Adipocyte (in vitro differentiated cells): ENCODE measurements around the gene TM6SF1.
"Not testable (repeated sequence)": the region's sequence is repeated elsewhere in the genome, so short reads cannot be mapped to it uniquely, and the experiment has no call there.

Source experiments
- DNase-seq: peaks from one replicate; pipeline ENCODE4 v3.0.0-alpha.2; 2015; ENCODE audit warnings: low read depth
- H3K27me3 ChIP-seq: replicated peaks from 2 replicates; pipeline ENCODE4 v1.7.0; 2013; ENCODE audit warnings: mild to moderate bottlenecking, low read length, moderate library complexity; ENCODE audit not compliant: control insufficient read depth, insufficient read depth
- H3K36me3 ChIP-seq: 2 replicates; pipeline ENCODE4 v1.7.0; 2013; ENCODE audit warnings: low read length, mild to moderate bottlenecking, moderate library complexity; ENCODE audit not compliant: control insufficient read depth, insufficient read depth, severe bottlenecking
- H3K4me1 ChIP-seq: 2 replicates; pipeline ENCODE4 v1.7.0; 2013; ENCODE audit warnings: mild to moderate bottlenecking, low read length, moderate library complexity; ENCODE audit not compliant: control insufficient read depth, insufficient read depth
- H3K4me3 ChIP-seq: 2 replicates; pipeline ENCODE4 v1.7.0; 2013; ENCODE audit warnings: mild to moderate bottlenecking, low read length, moderate library complexity
- H3K9ac ChIP-seq: 2 replicates; pipeline ENCODE4 v1.7.0; 2013; ENCODE audit warnings: mild to moderate bottlenecking, low read length, moderate library complexity
- H3K9me3 ChIP-seq: 2 replicates; pipeline ENCODE4 v1.7.0; 2013; ENCODE audit warnings: mild to moderate bottlenecking, low read length, moderate library complexity; ENCODE audit not compliant: control insufficient read depth

The TM6SF1 gene

DNA sequence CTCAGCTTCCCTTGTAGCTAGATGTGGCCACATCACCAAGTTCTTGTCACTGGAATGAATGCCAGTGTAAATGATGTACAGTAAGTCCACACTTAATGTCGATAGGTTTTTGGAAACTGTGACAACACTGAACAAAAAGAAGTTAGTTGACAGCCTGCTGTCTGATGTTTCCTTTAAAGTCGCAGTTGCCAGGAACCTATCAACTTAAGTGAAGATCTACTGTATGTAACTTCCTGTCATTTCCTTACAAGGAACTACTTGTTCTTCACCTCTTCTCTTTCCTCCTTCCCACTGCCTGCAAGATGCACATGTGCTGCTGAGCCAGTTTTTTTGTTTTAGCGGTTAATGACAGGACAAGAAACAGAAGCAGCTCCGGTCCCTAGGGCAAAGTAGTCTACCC is 55.6 kb downstream of the TM6SF1 start:
- no peaks in the 10 kb centered on the region for H3K36me3 ChIP-seq
- peaks cover 5% of the 10 kb centered on the region for H3K9me3 ChIP-seq
- no peak for DNase-seq
- H3K4me3 ChIP-seq: no peak overlapping the region
- H3K4me1 ChIP-seq: no peaks in the 10 kb centered on the region
- H3K9ac ChIP-seq: no peak overlapping the region
- no peaks in the 10 kb centered on the region for H3K27me3 ChIP-seq

DNA sequence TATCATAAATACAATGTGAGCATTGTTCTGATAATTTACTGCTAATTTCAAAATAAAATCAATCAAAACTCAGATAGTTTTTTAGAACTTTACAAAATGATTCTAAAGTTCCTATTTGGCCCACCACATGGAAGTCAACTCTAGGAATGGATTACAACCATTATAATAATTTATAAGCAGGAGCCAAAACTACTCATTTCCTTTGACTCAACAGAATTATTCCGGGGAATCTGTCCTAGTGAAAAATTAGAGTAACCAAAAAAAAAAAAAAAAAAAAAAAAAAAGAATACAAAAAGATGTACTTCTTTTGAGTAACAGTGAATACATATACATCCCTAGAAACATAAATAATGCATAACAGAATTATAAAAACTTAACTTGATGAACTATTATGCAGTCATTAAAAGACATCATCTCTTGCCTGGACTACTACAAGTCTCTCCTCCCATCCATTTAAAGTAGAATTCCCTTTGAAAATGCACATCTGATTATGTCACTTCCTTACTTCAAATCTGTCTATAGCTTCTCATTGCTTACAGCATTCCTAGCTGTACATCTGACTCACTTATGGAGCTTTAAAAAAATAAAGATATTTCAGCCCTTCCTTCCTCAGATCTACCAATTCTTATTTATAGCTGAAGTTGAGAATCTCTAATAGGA is 56.8 kb downstream of the TM6SF1 start:
- Histone ChIP-seq H3K36me3 (no peaks in the 10 kb centered on the region), H3K27me3 (no peaks in the 10 kb centered on the region), H3K4me3 (no peak overlapping the region), H3K9ac (no peak overlapping the region), H3K9me3 (peaks cover 5% of the 10 kb centered on the region), H3K4me1 (no peaks in the 10 kb centered on the region)
- peak; percentile 38 for DNase-seq

DNA sequence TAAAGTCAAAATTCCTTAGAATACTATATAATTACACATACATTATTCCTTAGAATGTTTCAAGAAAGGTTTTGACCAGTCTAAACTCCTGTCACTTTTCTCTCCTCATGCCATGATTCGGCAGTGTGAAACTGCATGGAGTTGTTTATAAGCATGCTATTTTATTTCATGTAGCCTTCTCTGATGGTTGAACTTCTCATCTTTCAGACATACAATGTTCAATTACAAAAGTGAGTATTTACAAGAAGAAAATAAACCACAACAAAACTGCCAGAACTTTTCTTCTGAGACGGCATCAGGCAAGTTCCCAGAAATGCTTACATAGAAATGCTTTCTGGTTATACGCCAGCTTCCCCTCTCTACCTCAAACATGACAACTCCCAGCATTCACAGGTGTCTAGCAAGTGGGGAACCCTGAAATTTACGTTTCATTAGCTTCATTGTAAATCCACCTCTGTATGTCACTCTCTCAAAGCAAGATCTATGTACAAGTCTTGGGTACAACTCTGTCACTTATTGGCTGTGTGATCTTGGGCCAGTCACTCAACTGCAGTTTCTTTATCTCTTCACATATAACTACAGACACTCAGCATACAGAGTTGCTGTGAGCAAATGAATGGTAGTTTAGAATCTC is 57.4 kb downstream of the TM6SF1 start:
- Histone ChIP-seq H3K9me3 (peaks cover 5% of the 10 kb centered on the region), H3K4me3 (no peak overlapping the region), H3K9ac (no peak overlapping the region), H3K36me3 (no peaks in the 10 kb centered on the region), H3K4me1 (no peaks in the 10 kb centered on the region), H3K27me3 (no peaks in the 10 kb centered on the region)
- no peak for DNase-seq

DNA sequence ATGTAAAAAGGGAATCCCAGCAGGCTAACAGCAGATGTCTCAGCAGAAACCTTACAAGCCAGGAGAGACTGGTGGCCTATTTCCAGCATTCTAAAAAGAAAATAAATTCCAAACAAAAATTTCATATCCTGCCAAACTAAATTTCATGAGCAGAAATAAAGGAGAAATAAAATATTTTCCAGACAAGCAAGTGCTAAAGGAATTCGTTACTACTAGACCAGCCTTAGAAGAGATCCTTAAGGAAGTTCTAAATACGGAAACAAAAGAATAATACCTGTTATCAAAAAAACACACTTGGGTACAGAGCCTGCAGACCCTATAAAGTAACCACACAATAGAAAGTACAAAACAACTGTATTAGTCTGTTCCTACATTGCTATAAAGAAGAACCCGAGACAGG is 58.8 kb downstream of the TM6SF1 start:
- no peaks in the 10 kb centered on the region for H3K36me3 ChIP-seq
- DNase-seq: no peak
- no peaks in the 10 kb centered on the region for H3K27me3 ChIP-seq
- H3K9ac ChIP-seq: no peak overlapping the region
- peaks cover 5% of the 10 kb centered on the region for H3K9me3 ChIP-seq
- H3K4me1 ChIP-seq: no peaks in the 10 kb centered on the region
- H3K4me3 ChIP-seq: no peak overlapping the region

DNA sequence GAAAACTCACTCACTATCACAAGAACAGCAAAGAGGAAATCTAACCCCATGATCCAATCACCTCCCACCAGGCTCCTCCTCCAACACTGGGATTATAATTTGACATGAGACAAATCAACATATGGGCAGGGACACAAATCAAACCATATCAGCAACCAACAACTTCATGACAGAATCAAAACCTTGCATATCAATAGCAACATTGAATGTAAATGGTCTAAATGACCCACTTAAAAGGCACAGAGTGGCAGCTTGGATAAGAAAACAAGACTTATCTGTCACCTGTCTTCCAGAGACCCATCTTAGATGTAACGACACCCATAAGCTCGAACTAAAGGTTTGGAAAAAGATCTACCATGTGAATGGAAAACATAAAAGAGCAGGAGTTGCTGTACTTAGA is 59.4 kb downstream of the TM6SF1 start:
- Histone ChIP-seq H3K27me3 (no peaks in the 10 kb centered on the region), H3K9me3 (peaks cover 5% of the 10 kb centered on the region), H3K36me3 (no peaks in the 10 kb centered on the region), H3K4me3 (no peak overlapping the region), H3K9ac (no peak overlapping the region), H3K4me1 (no peaks in the 10 kb centered on the region)
- no peak for DNase-seq

DNA sequence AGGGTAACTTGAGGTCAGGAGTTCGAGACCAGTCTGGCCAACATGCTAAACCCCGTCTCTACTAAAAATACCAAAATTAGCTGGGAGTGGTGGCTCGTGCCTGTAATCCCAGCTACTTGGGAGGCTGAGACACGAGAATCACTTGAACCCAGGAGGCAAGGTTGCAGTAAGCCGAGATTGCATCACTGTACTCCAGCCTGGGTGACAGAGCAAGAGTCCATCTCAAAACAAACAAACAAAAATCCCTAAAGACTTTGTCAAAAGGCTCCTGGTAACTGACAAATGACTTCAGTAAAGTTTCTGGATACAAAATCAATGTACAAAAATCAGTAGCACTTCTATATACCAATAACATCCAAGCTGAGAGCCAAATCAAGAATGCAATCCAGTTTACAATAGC is 62.1 kb downstream of the TM6SF1 start:
- H3K9ac ChIP-seq: not testable (repeated sequence)

DNA sequence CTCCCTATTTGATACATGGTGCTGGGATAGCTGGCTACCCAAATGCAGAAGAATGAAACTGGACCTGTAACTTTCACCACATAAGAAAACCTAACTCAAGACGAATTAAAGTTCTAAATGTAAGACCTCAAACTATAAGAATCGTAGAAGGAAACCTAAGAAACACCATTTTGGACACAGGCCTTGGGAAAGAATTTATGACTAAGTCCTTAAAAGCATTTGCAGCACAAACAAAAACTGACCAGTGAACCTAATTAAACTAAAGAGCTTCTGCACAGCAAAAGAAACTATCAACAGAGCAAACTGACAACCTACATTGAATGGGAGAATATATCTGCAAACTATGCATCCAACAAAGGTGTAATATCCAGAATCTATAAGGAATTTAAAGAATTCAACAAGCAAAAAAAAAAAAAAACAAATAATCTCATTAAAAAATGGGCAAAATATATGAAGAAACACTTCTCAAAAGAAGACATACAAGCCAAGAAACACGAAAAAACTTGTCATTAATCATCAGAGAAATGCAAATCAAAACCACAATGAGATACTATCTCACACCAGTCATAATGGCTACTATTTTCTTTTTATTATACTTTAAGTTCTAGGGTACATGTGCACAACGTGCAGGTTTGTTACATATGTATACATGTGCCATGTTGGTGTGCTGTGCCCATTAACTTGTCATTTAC is 63.2 kb downstream of the TM6SF1 start:
- DNase-seq: peak; percentile 19
- H3K36me3 ChIP-seq: no peaks in the 10 kb centered on the region
- peaks cover 5% of the 10 kb centered on the region for H3K9me3 ChIP-seq
- no peak overlapping the region for H3K4me3 ChIP-seq
- H3K4me1 ChIP-seq: no peaks in the 10 kb centered on the region
- no peaks in the 10 kb centered on the region for H3K27me3 ChIP-seq
- no peak overlapping the region for H3K9ac ChIP-seq

More for the DNA sequence above, 62.1 kb downstream of the TM6SF1 start:
- H3K9me3 ChIP-seq, H3K27me3 ChIP-seq, H3K4me1 ChIP-seq, H3K4me3 ChIP-seq, H3K36me3 ChIP-seq, DNase-seq: not testable (repeated sequence)

DNA sequence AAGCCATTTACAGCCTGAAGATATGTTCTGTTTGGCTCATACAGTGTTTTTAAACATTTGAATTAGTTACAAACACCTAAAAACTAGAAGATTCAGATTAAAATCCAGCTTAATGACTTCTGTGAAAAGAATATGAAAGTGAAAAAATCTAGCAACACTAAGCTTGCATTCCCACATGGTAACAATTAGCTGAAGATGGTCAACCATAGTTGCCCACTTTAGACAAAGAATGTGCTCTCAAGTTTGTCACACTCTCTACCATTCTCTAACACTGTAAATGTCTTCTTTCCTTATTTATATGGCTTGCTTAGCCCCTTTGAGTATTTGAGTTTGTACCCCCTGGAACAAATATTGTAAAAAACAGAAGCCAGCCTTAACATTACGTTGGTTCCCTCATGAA is 67.4 kb downstream of the TM6SF1 start:
- no peak overlapping the region for H3K4me3 ChIP-seq
- H3K4me1 ChIP-seq: no peaks in the 10 kb centered on the region
- no peak overlapping the region for H3K9ac ChIP-seq
- H3K9me3 ChIP-seq: no peaks in the 10 kb centered on the region
- no peaks in the 10 kb centered on the region for H3K27me3 ChIP-seq
- H3K36me3 ChIP-seq: no peaks in the 10 kb centered on the region
- DNase-seq: peak; percentile 14

DNA sequence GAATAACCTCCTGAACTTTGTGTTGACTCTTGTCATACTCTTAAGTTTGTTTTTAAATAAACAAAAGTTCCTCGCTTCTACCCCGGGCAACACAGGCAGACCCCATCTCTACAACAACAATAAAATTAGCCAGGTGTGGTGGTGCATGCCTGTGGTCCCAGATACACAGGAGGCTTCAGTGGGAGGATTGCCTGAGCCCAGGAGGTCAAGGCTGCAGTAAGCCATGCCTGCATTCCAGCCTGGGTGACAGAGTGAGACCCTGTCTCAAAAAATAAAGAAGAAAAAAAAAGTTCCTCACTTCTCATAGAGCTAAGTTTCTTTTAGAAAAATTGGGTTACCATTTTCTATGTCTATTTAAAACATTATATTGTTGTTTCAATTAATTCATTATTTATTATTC is 70.9 kb downstream of the TM6SF1 start:
- Histone ChIP-seq H3K9ac (no peak overlapping the region), H3K9me3 (no peaks in the 10 kb centered on the region), H3K36me3 (no peaks in the 10 kb centered on the region), H3K4me1 (no peaks in the 10 kb centered on the region), H3K4me3 (no peak overlapping the region), H3K27me3 (no peaks in the 10 kb centered on the region)
- no peak for DNase-seq

DNA sequence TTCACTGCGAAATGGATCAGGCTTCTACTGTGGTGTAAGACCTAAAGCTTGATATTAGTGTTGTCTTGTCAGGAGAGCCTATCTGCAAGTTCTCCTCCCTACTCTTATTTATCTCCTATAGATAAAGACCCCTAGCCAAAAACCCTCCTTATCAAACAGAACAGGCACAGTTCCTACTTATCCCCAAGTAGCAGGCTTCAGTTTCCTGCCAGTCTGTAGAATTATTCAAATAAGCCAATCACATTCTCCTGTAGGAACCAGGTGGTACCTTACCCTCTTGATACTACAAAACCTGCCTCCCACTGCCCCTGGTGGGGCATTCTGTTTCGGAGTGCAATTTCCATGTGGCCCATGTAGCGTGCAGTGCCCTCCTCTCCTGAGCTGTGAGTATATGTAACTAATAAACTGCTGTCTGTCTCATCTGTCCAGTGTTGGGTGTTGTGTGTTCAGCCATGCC is 71.5 kb downstream of the TM6SF1 start:
- Histone ChIP-seq H3K4me3 (no peak overlapping the region), H3K4me1 (no peaks in the 10 kb centered on the region), H3K9me3 (no peaks in the 10 kb centered on the region), H3K36me3 (no peaks in the 10 kb centered on the region), H3K9ac (no peak overlapping the region), H3K27me3 (no peaks in the 10 kb centered on the region)
- no peak for DNase-seq

DNA sequence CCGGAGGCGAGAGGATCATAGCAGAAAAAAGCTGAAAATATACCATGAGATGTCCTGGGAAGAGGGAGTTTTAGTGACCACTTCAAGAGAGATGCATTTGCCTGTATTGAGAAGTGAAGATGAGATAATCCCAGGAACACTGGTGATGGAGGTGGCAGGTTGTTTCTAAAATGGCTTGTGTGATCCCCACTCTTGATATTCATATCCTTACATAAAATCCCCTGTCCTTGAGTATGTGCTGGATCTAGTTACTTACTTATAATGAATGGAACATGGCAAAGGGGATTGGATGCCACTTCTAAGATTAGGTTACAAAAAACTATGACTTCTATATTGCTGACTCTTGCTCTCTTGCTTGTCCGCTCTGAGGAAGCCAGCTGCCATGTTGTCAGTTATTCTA is 78.1 kb downstream of the TM6SF1 start:
- H3K4me3 ChIP-seq: no peak overlapping the region
- no peaks in the 10 kb centered on the region for H3K9me3 ChIP-seq
- no peaks in the 10 kb centered on the region for H3K4me1 ChIP-seq
- no peaks in the 10 kb centered on the region for H3K27me3 ChIP-seq
- no peaks in the 10 kb centered on the region for H3K36me3 ChIP-seq
- DNase-seq: no peak
- H3K9ac ChIP-seq: no peak overlapping the region
